Measurements from ENCODE around the gene RAPGEF4. TPM values are rescaled to one million over a fixed set of nuclear protein-coding genes. Genes with fewer than 3 reads are reported as not detected.
A peak's percentile ranks its signal among the peaks of the same experiment; 100 is the strongest.

RAPGEF4 gene
- total and polyA plus RNA-seq, 2 of the 13 experiments (the other 11 are each of a cell fraction or from before 2014, with no cell fraction given): 0.78 to 0.91 TPM

DNA sequence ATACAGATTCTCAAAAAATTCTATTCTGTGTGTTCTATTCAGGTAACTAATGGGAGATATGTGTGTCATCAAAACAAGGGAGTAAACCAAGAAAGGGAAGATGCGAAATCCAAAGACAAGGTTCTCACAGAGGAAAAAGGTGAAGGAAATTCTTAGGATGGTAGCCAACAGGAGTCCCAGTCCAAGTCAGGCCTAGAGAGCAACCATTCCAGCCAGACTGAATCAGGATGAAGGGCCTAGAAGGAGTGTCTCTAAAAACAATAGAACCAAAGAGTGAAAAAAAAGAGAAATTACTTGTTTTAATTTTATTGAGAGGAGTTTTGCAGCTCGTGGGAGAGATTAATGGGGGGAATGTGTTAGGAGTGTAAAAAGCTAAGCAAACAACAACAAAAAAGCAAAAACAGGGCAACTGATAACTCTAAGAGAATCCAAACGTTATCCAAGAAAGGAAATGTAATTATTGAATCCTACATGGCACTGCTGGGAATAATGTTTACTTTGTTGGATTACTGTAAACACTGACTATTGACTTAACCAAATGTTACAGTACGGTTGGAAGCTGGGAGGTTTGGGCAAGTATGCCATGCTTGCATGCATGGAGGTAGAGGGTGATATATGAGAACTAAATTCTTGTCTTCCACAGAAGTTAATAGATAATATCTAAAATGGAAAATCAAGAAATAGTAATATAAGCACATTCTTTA, 352.3 kb downstream of the RAPGEF4 start (continued):
- TF ChIP-seq ZZZ3 (CRISPR knock-in tag; IDR thresholded peaks at IDR 0.05; ENCODE audit: borderline replicate concordance) (no peak), CBX2 (IDR thresholded peaks at IDR 0.05; ENCODE audit: low read depth, low read length) (no peak), CBX2 (CRISPR knock-in tag; IDR thresholded peaks at IDR 0.05; ENCODE audit: low read depth) (no peak), SAP130 (CRISPR knock-in tag; IDR thresholded peaks at IDR 0.05; ENCODE audit: low read depth) (0 out of 2 replicates have a peak, but pooled peaks have one; percentile 16), ZC3H13 (CRISPR knock-in tag; IDR thresholded peaks at IDR 0.05) (no peak), SOX5 (CRISPR knock-in tag; IDR thresholded peaks at IDR 0.05; ENCODE audit: borderline replicate concordance) (peak; percentile 17; the same call in 1 of the 2 replicates), TGIF2 (CRISPR knock-in tag; IDR thresholded peaks at IDR 0.05) (no peak), ZNF136 (CRISPR knock-in tag; IDR thresholded peaks at IDR 0.05; ENCODE audit: low read depth) (no peak), FOXO1 (CRISPR knock-in tag; IDR thresholded peaks at IDR 0.05) (no peak), ZMYM4 (CRISPR knock-in tag; IDR thresholded peaks at IDR 0.05) (peak; percentile 60; the same call in 1 of the 2 replicates), NR3C1 (CRISPR knock-in tag; IDR thresholded peaks at IDR 0.05) (no peak), POLR2G (IDR thresholded peaks at IDR 0.05; ENCODE audit: low read depth, low read length) (no peak), CC2D1A (CRISPR knock-in tag; IDR thresholded peaks at IDR 0.05) (no peak), EED (CRISPR knock-in tag; IDR thresholded peaks at IDR 0.05) (no peak)
- TF ChIP-seq, protein P1, sequence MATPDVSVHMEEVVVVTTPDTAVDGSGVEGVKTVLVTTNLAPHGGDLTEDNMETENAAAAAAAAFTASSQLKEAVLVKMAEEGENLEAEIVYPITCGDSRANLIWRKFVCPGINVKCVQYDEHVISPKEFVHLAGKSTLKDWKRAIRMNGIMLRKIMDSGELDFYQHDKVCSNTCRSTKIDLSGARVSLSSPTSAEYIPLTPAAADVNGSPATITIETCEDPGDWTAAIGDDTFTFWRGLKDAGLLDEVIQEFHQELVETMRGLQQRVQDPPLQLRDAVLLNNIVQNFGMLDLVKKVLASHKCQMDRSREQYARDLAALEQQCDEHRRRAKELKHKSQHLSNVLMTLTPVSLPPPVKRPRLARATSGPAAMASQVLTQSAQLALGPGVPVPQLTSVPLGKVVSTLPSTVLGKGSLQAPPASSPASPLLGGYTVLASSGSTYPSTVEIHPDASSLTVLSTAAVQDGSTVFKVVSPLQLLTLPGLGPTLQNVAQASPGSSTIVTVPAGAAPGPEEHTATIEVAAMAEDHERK (CRISPR knock-in tag; IDR thresholded peaks at IDR 0.05; ENCODE audit: low read depth): no peak

All from HepG2 (cell line).